Activated naive CD4-positive, alpha-beta T cell treated with anti-CD3 and anti-CD28 coated beads, Interleukin-2, amount 50 U/mL, for 16 hours (primary cell): Measurements from ENCODE around the gene STMP1.

ENCODE experiments used
- DNase-seq: peaks from one replicate; pipeline ENCODE4 v3.0.0-alpha.2; 2020

Gene STMP1

DNA sequence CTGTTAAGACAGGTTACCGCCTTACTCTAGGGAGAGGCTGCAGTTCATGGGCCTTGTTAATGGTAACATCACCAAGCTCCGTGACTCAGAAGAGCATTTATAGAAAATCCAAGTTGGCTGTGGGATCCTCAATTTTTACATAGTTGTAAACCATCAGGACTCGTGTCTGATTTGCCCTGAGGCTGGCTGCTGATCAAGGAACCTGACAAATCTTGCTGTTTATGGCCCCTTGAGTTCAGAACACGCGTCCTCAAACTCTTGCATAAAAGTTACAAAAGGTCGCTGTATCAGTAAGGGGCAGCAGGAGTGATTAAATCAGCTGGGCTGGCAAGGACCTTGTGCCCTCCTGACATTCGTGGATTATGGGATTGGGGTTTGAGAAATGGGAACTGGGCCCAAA, 61.1 kb downstream of the STMP1 start:
- DNase-seq: no peak
